Breast epithelium (tissue), 4 donors: ENCODE results near the gene TNP2. TPM values are rescaled to one million over a fixed set of nuclear protein-coding genes. Genes with fewer than 3 reads are reported as not detected.
A peak's percentile ranks its signal among the peaks of the same experiment; 100 is the strongest.

Experiments used
- DNase-seq, 2 donors: peaks; one replicate each; pipeline ENCODE4 v3.0.0-alpha.2; 2019; ENCODE audit warnings: low spot score in 2 of 2
- H3K27ac ChIP-seq, 2 donors: fragments of 200-600 bp; sonication (generic) in 1 of 2; one replicate each; pipeline ENCODE4 v1.5.1; 2016 to 2019; ENCODE audit warnings: mild to moderate bottlenecking in 1 of 2
- H3K27me3 ChIP-seq, 2 donors: fragments of 200-600 bp; sonication (generic) in 1 of 2; one replicate each; pipeline versions ENCODE4 v1.5.1 to v1.6.0; 2017 to 2019; ENCODE audit warnings: control low read depth in 1 of 2, mild to moderate bottlenecking in 1 of 2
- H3K36me3 ChIP-seq: fragments of 200-600 bp; one replicate; pipeline ENCODE4 v1.5.1; 2019
- H3K4me1 ChIP-seq, 2 donors: fragments of 200-600 bp; sonication (generic); one replicate each; pipeline ENCODE4 v1.5.1; 2016 to 2019; ENCODE audit warnings: control low read depth in 1 of 2
- H3K4me3 ChIP-seq, 3 donors: fragments of 200-600 bp; sonication (generic); 1 replicate in 2 of 3; 2 replicates in 1 of 3; pipeline ENCODE4 v1.5.1; 2016 to 2019; ENCODE audit warnings: mild to moderate bottlenecking in 3 of 3, moderate library complexity in 2 of 3
- H3K9me3 ChIP-seq, 2 donors: fragments of 200-600 bp; sonication (generic) in 1 of 2; one replicate each; pipeline ENCODE4 v1.5.1; 2016 to 2019; ENCODE audit warnings: control low read depth in 1 of 2
- CTCF ChIP-seq, 3 donors: fragments of 450-650 bp; IDR thresholded peaks; one replicate each; pipeline ENCODE4 v1.5.1; 2016 to 2017; ENCODE audit warnings: antibody characterized with exemption in 3 of 3, mild to moderate bottlenecking in 3 of 3, moderate library complexity in 3 of 3
- POLR2A ChIP-seq: fragments of 450-650 bp; IDR thresholded peaks from one replicate; pipeline ENCODE4 v1.6.1; 2016; ENCODE audit warnings: antibody characterized with exemption, mild to moderate bottlenecking, moderate library complexity
- POLR2AphosphoS5 ChIP-seq, 3 donors: sonication (generic); formaldehyde crosslinking; IDR thresholded peaks; one replicate each; pipeline ENCODE4 v1.6.1; 2017; ENCODE audit warnings: antibody characterized with exemption in 3 of 3
- intact Hi-C: fragments of 100-400 bp; cut with DNase I; formaldehyde crosslinking; loops from one replicate; pipeline ENCODE4 v1.15.1; 2023; ENCODE audit warnings: low total_unique reads
- total RNA-seq, 3 donors: library from RNA; depleted of rRNA; stranded (reverse); fragments of >200 nt; gene quantifications; one replicate each; pipeline ENCODE4 v1.1.0, GENCODE V29; 2016

Gene TNP2
- total RNA-seq, 3 donors from 2014 or later = not detected

GRCh38 chr16:11298143-11298900 lies 29.2 kb upstream of the TNP2 start:
- intact Hi-C loops = no loop called here
- no peak for DNase-seq
- Histone ChIP-seq H3K4me3 (no peak overlapping the region), H3K4me1 (peaks cover 0 to 11% of the 10 kb centered on the region in 2 donors), H3K9me3 (no peaks in the 10 kb centered on the region), H3K27ac (no peak overlapping the region), H3K36me3 (no peaks in the 10 kb centered on the region), H3K27me3 (no peaks in the 10 kb centered on the region)
- TF ChIP-seq POLR2AphosphoS5 (IDR thresholded peaks at IDR 0.05) (no peak), POLR2A (no peak), CTCF (IDR thresholded peaks at IDR 0.05) (no peak)

GRCh38 chr16:11297492-11298142 lies 28.5 kb upstream of the TNP2 start:
- H3K27me3 ChIP-seq = no peaks in the 10 kb centered on the region
- intact Hi-C loops = no loop called here
- peak in 1 of 2 donors; percentile 66 for DNase-seq
- H3K4me1 ChIP-seq = peaks cover 0 to 11% of the 10 kb centered on the region in 2 donors
- no peaks in the 10 kb centered on the region for H3K9me3 ChIP-seq
- peak overlapping the region in 2 of 3 donors; percentile 40 to 59 for H3K4me3 ChIP-seq
- peak overlapping the region; percentile 11 to 61 for H3K27ac ChIP-seq
- no peak for TF ChIP-seq POLR2AphosphoS5 (IDR thresholded peaks at IDR 0.05)
- no peak for TF ChIP-seq POLR2A
- TF ChIP-seq CTCF (IDR thresholded peaks at IDR 0.05) = no peak
- H3K36me3 ChIP-seq = no peaks in the 10 kb centered on the region

- H3K36me3 ChIP-seq = no peaks in the 10 kb centered on the region
- DNase-seq = no peak
- no peaks in the 10 kb centered on the region for H3K9me3 ChIP-seq
- H3K4me3 ChIP-seq = peak overlapping the region in 2 of 3 donors; percentile 40 to 59
- H3K27me3 ChIP-seq = no peaks in the 10 kb centered on the region
- TF ChIP-seq POLR2AphosphoS5 (IDR thresholded peaks at IDR 0.05) (no peak), POLR2A (no peak), CTCF (IDR thresholded peaks at IDR 0.05) (no peak)
- intact Hi-C loops = no loop called here
- H3K27ac ChIP-seq = peak overlapping the region; percentile 11 to 61
- peaks cover 0 to 11% of the 10 kb centered on the region in 2 donors for H3K4me1 ChIP-seq
Observed at GRCh38 chr16:11296706-11297491, 27.8 kb upstream of the TNP2 start.

DNA sequence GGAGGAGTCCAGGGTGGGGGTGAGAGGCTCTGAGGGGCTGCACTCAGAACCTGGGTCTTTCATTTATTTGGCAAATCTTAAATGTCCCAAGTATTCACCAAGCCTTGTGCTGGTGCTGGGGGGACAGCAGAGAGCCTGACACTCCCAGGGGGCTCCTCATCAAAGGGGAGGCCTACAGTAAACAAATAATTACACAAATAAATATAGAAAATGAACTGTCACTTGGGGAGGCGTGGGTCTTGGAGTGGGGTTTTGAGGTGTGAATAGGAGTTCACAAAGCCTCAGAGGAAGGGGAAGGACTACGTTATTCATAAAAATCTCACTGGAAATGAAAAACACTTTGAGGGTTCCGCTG lies 27.2 kb upstream of the TNP2 start:
- intact Hi-C loops = no loop called here
- TF ChIP-seq CTCF (IDR thresholded peaks at IDR 0.05) (no peak), POLR2AphosphoS5 (IDR thresholded peaks at IDR 0.05) (no peak), POLR2A (no peak)
- DNase-seq = no peak
- H3K36me3 ChIP-seq = no peaks in the 10 kb centered on the region
- no peaks in the 10 kb centered on the region for H3K27me3 ChIP-seq
- no peak overlapping the region for H3K4me3 ChIP-seq
- H3K4me1 ChIP-seq = peaks cover 0 to 11% of the 10 kb centered on the region in 2 donors
- no peaks in the 10 kb centered on the region for H3K9me3 ChIP-seq
- no peak overlapping the region for H3K27ac ChIP-seq
